Stomach (tissue), 9 donors: Measurements from ENCODE around the gene RPS14. TPM values are rescaled to one million over a fixed set of nuclear protein-coding genes. Genes with fewer than 3 reads are reported as not detected.

Experiments
- DNase-seq, 2 donors: peaks; one replicate each; pipeline versions ENCODE4 v3.0.0 to v3.0.0-alpha.2; 2013 to 2019
- H3K27ac ChIP-seq, 5 donors: fragments of 200-600 bp in 4 of 5; sonication (generic) in 4 of 5; one replicate each; pipeline ENCODE4 v1.5.1; 2013 to 2019; ENCODE audit warnings: mild to moderate bottlenecking in 1 of 5, moderate library complexity in 1 of 5
- H3K27me3 ChIP-seq, 3 donors: fragments of 200-600 bp; sonication (generic); one replicate each; pipeline ENCODE4 v1.5.1; 2017 to 2019; ENCODE audit warnings: mixed run types in 1 of 3
- H3K36me3 ChIP-seq, 4 donors: fragments of 200-600 bp; sonication (generic); 1 replicate in 3 of 4; 2 replicates in 1 of 4; pipeline ENCODE4 v1.5.1; 2016 to 2019
- H3K4me1 ChIP-seq, 4 donors: fragments of 200-600 bp; sonication (generic); one replicate each; pipeline ENCODE4 v1.5.1; 2016 to 2019
- H3K4me3 ChIP-seq, 4 donors: fragments of 200-600 bp; sonication (generic) in 3 of 4; one replicate each; pipeline ENCODE4 v1.5.1; 2016 to 2019; ENCODE audit warnings: mild to moderate bottlenecking in 1 of 4
- H3K9me3 ChIP-seq, 4 donors: fragments of 200-600 bp; sonication (generic); one replicate each; pipeline ENCODE4 v1.5.1; 2016 to 2019
- CTCF ChIP-seq, 7 experiments: fragments of 450-650 bp in 4 of 7; fragments of 200-600 bp in 3 of 7; sonication (generic) in 3 of 7; IDR thresholded peaks; one replicate each; pipeline ENCODE4 v1.5.1; 2016 to 2019; ENCODE audit warnings: antibody characterized with exemption in 7 of 7, control low read depth in 2 of 7, mild to moderate bottlenecking in 1 of 7
- EP300 ChIP-seq: sonication (generic); formaldehyde crosslinking; IDR thresholded peaks from one replicate; pipeline ENCODE4 v1.6.1; 2017; ENCODE audit warnings: antibody characterized with exemption
- POLR2A ChIP-seq, 4 donors: fragments of 450-650 bp; IDR thresholded peaks; one replicate each; pipeline ENCODE4 v1.6.1; 2016; ENCODE audit warnings: antibody characterized with exemption in 4 of 4, control low read depth in 2 of 4, mild to moderate bottlenecking in 1 of 4, moderate library complexity in 1 of 4
- POLR2AphosphoS5 ChIP-seq, 3 donors: sonication (generic); formaldehyde crosslinking; IDR thresholded peaks; one replicate each; pipeline ENCODE4 v1.6.1; 2016; ENCODE audit warnings: antibody characterized with exemption in 3 of 3
- WGBS, 5 donors: extraction: QIAGEN DNeasy Blood & Tissue Kit in 3 of 5; methylation state at CpG; one replicate each; pipeline versions ENCODE4 v1.1.5 to v1.1.7; 2013 to 2018; 5-methylcytosine and 5-hydroxymethylcytosine counted together
- intact Hi-C: fragments of 100-400 bp; cut with DNase I; formaldehyde crosslinking; loops from one replicate; pipeline ENCODE4 v1.15.1; 2023; ENCODE audit warnings: low total_unique reads
- polyA plus RNA-seq, 3 donors: library from polyadenylated mRNA; stranded (reverse); fragments of 200-250 nt; gene quantifications; one replicate each; pipeline ENCODE4 v1.2.3, GENCODE V29; 2013
- total RNA-seq, 5 donors: library from RNA; depleted of rRNA; stranded (reverse); fragments of >200 nt; gene quantifications; one replicate each; pipeline versions ENCODE4 v1.1.0 to v1.2.3, GENCODE V29; 2014 to 2016
- donor health status: healthy with polysubstance abuse.
- donor health status: Bipolar disorder and iron deficiency.
- donor health status: healthy.

RPS14 gene
- total and polyA plus RNA-seq, 8 donors = 899 to 6,427 (median 3,570) TPM

- TF ChIP-seq POLR2AphosphoS5 (IDR thresholded peaks at IDR 0.05) (peak in 1 of 3 donors; percentile 24), CTCF (IDR thresholded peaks at IDR 0.05) (peak in 3 of 7 experiments; percentile 14 to 45 (median 25)), POLR2A (IDR thresholded peaks at IDR 0.05) (no peak), EP300 (no peak)
- peaks cover 67 to 100% (median 100%) of the 10 kb centered on the region in 4 donors for H3K36me3 ChIP-seq
- WGBS, 5 donors = 66 to 76% (median 68%) methylated on average over 11 to 12 of the region's 12 CpGs
These were observed 50.6 kb downstream of the RPS14 start for GRCh38 chr5:150398722-150399523.

DNA sequence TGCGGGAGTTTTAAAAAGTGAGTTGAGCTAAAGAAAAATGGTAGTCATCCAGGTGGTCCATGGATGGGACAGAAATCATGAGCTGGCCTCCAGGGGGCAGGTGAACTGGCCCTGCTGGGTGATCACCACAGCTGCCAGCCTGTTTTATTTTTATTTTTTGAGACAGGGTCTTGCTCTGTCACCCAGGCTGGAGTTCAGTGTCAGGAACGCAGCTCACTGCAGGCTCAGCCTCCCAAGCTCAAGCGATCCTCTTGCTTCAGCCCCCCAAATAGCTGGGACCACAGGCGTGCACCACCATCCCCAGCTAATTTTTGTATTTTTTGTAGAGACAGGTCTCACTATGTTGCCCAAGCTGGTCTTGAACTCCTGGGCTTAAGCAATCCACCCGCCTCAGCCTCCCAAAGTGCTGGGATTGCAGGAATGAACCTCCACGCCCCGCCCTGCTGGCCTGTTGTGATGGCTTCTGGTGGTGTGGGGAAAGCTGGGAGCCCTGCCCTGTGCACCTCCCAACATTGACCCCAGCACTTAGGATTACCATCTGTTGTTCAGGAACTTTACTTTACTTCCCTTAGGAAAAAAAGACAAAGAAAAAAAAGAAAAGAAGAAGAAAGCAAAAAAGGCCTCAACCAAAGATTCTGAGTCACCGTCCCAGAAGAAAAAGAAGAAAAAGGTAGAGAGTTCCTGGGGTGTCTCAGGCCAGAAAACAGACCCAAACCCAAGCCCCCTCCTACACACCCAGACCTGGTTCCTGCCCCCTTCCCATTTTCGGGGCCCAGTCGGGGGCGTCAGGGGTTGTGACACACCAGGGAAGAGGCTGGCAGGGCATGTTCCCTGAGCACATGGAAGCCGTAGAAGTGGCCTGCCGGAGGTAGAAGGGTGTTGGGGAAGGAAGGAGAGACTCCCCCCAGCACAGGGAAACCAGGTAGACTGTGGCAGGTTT is 51.5 kb downstream of the RPS14 start:
- no peaks in the 10 kb centered on the region for H3K4me1 ChIP-seq
- no peak for DNase-seq
- no peak overlapping the region for H3K27ac ChIP-seq
- intact Hi-C loops = no loop called here
- 87 to 92% (median 91%) methylated on average over 13 of the region's 13 CpGs for WGBS, 5 donors
- H3K36me3 ChIP-seq = peaks cover 74 to 100% (median 100%) of the 10 kb centered on the region in 4 donors
- no peak overlapping the region for H3K4me3 ChIP-seq
- no peaks in the 10 kb centered on the region for H3K27me3 ChIP-seq
- no peak for TF ChIP-seq EP300
- no peak for TF ChIP-seq CTCF (IDR thresholded peaks at IDR 0.05)
- no peak for TF ChIP-seq POLR2AphosphoS5 (IDR thresholded peaks at IDR 0.05)
- TF ChIP-seq POLR2A (IDR thresholded peaks at IDR 0.05) = no peak
- no peaks in the 10 kb centered on the region for H3K9me3 ChIP-seq

More at GRCh38 chr5:150398722-150399523, 50.6 kb downstream of the RPS14 start:
- Histone ChIP-seq H3K4me1 (no peaks in the 10 kb centered on the region), H3K27me3 (no peaks in the 10 kb centered on the region), H3K9me3 (no peaks in the 10 kb centered on the region), H3K4me3 (no peak overlapping the region), H3K27ac (no peak overlapping the region)
- intact Hi-C loops = no loop called here
- DNase-seq = peak in 1 of 2 donors; percentile 50

DNA sequence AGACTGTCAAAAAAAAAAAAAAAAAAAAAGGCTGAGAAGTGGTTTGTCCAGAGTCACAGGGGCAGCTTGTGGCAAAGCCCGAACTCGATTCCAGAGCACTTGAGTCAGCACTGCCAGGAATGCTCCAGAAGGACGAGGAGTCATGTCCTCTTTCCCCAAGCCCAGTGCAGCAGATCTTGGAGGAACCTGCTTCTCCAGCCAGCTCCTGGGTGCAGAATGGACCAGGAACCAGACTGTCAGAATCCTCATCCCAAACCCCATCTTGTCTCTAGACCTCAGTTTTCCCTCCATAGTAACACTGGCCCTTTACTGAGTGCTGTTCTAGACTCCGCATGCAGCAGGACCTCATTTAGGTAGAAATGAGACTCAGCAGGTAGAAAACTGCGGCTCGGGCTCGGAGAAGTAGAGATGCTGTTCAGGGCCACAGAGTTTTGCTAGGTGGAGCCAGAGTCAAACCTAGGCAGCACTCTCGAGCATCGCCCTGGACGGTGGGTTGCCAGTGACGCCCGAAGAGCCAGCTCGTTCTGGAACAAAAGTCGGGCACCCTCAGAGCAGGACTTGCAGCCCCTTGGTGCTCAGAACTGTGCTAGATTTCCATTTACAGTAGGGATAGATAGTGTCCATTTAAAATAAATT is 52.3 kb downstream of the RPS14 start:
- TF ChIP-seq POLR2A (IDR thresholded peaks at IDR 0.05) (no peak), POLR2AphosphoS5 (IDR thresholded peaks at IDR 0.05) (no peak), CTCF (IDR thresholded peaks at IDR 0.05) (no peak), EP300 (no peak)
- 92 to 96% (median 93%) methylated on average over 14 of the region's 14 CpGs for WGBS, 5 donors
- Histone ChIP-seq H3K4me1 (no peaks in the 10 kb centered on the region), H3K4me3 (no peak overlapping the region), H3K9me3 (no peaks in the 10 kb centered on the region), H3K27me3 (no peaks in the 10 kb centered on the region), H3K27ac (no peak overlapping the region), H3K36me3 (peaks cover 73 to 100% (median 100%) of the 10 kb centered on the region in 4 donors)
- no peak for DNase-seq
- intact Hi-C loops = no loop called here

DNA sequence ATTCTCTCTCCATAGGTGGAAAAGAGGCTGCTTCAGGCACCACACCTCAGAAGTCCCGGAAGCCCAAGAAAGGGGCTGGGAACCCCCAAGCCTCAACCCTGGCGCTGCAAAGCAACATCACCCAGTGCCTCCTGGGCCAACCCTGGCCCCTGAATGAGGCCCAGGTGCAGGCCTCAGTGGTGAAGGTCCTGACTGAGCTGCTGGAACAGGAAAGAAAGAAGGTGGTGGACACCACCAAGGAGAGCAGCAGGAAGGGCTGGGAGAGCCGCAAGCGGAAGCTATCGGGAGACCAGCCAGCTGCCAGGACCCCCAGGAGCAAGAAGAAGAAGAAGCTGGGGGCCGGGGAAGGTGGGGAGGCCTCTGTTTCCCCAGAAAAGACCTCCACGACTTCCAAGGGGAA is 53.3 kb downstream of the RPS14 start:
- Histone ChIP-seq H3K4me1 (no peaks in the 10 kb centered on the region), H3K27me3 (no peaks in the 10 kb centered on the region), H3K9me3 (no peaks in the 10 kb centered on the region), H3K4me3 (no peak overlapping the region), H3K36me3 (peaks cover 72 to 100% (median 100%) of the 10 kb centered on the region in 4 donors), H3K27ac (no peak overlapping the region)
- TF ChIP-seq EP300 (no peak), POLR2A (IDR thresholded peaks at IDR 0.05) (no peak), POLR2AphosphoS5 (IDR thresholded peaks at IDR 0.05) (no peak), CTCF (IDR thresholded peaks at IDR 0.05) (no peak)
- no peak for DNase-seq
- intact Hi-C loops = no loop called here
- WGBS, 5 donors = 94 to 97% (median 96%) methylated on average over 7 of the region's 7 CpGs
